ENCODE measurements around the gene PRKG1. TPM values are rescaled to one million over a fixed set of nuclear protein-coding genes. Genes with fewer than 3 reads are reported as not detected.
"Not testable (repeated sequence)": the region's sequence is repeated elsewhere in the genome, so short reads cannot be mapped to it uniquely, and the experiment has no call there.

The PRKG1 gene
- total and polyA plus RNA-seq, 7 donors = 4.5 to 49.0 (median 31.7) TPM

GRCh38 chr10:52229291-52229931 is 1155.1 kb downstream of the PRKG1 start:
- ATAC-seq (no peak), DNase-seq (no peak)
- no peaks in the 10 kb centered on the region for H3K9me3 ChIP-seq
- no peak overlapping the region for H3K4me3 ChIP-seq
- H3K27me3 ChIP-seq (ENCODE audit: insufficient read depth in 3 of 3, low read length in 2 of 3) = no peaks in the 10 kb centered on the region
- no peaks in the 10 kb centered on the region for H3K4me1 ChIP-seq
- H3K36me3 ChIP-seq (ENCODE audit: insufficient read depth in 1 of 2, low read depth in 1 of 2) = no peaks in the 10 kb centered on the region
- WGBS, 3 donors = 94 to 97% (median 95%) methylated on average over 2 of the region's 2 CpGs
- intact Hi-C loops (cut with DNase I) = no loop called here
- TF ChIP-seq CTCF (IDR thresholded peaks at IDR 0.05) = no peak
- no peak overlapping the region for H3K27ac ChIP-seq

- Histone ChIP-seq H3K27me3 (ENCODE audit: insufficient read depth in 3 of 3, low read length in 2 of 3) (no peaks in the 10 kb centered on the region), H3K36me3 (ENCODE audit: insufficient read depth in 1 of 2, low read depth in 1 of 2) (no peaks in the 10 kb centered on the region), H3K4me1 (no peaks in the 10 kb centered on the region), H3K27ac (peak overlapping the region; percentile 42), H3K4me3 (peak overlapping the region; percentile 51), H3K9me3 (no peaks in the 10 kb centered on the region)
- no peak for TF ChIP-seq CTCF (IDR thresholded peaks at IDR 0.05)
- DNase-seq (no peak), ATAC-seq (peak in 2 of 4 donors; percentile 53 to 60)
- 50 to 57% (median 52%) methylated on average over 4 of the region's 4 CpGs for WGBS, 3 donors
- intact Hi-C loops (cut with DNase I) = no loop called here
These were observed 1158.5 kb downstream of the PRKG1 start for GRCh38 chr10:52232561-52233350.

- WGBS, 3 donors = 20 to 47% (median 22%) methylated on average over 4 to 6 of the region's 34 CpGs
- intact Hi-C loops (cut with DNase I); H3K36me3 ChIP-seq (ENCODE audit: insufficient read depth in 1 of 2, low read depth in 1 of 2); DNase-seq; H3K4me1 ChIP-seq; H3K27me3 ChIP-seq (ENCODE audit: insufficient read depth in 3 of 3, low read length in 2 of 3); ATAC-seq; H3K9me3 ChIP-seq: not testable (repeated sequence)
- peak overlapping the region; percentile 51 for H3K4me3 ChIP-seq
- H3K27ac ChIP-seq = peak overlapping the region; percentile 42
These were observed 1159.2 kb downstream of the PRKG1 start for GRCh38 chr10:52233351-52233991.

- H3K4me3 ChIP-seq = no peak overlapping the region
- H3K9me3 ChIP-seq = no peaks in the 10 kb centered on the region
- intact Hi-C loops (cut with DNase I) = no loop called here
- 78 to 93% (median 81%) methylated on average over 1 of the region's 1 CpG for WGBS, 3 donors
- no peaks in the 10 kb centered on the region for H3K36me3 ChIP-seq (ENCODE audit: insufficient read depth in 1 of 2, low read depth in 1 of 2)
- no peak overlapping the region for H3K27ac ChIP-seq
- no peaks in the 10 kb centered on the region for H3K27me3 ChIP-seq (ENCODE audit: insufficient read depth in 3 of 3, low read length in 2 of 3)
- ATAC-seq (no peak), DNase-seq (no peak)
- no peak for TF ChIP-seq CTCF (IDR thresholded peaks at IDR 0.05)
- no peaks in the 10 kb centered on the region for H3K4me1 ChIP-seq
These were observed 1165.5 kb downstream of the PRKG1 start for GRCh38 chr10:52239771-52240170.

- H3K36me3 ChIP-seq (ENCODE audit: insufficient read depth in 1 of 2, low read depth in 1 of 2) = no peaks in the 10 kb centered on the region
- no peak for TF ChIP-seq CTCF (IDR thresholded peaks at IDR 0.05)
- peaks cover 2% of the 10 kb centered on the region for H3K4me1 ChIP-seq
- no peak overlapping the region for H3K27ac ChIP-seq
- ATAC-seq (no peak), DNase-seq (no peak)
- no peaks in the 10 kb centered on the region for H3K9me3 ChIP-seq
- 94 to 98% (median 95%) methylated on average over 2 of the region's 2 CpGs for WGBS, 3 donors
- intact Hi-C loops (cut with DNase I) = no loop called here
- H3K4me3 ChIP-seq = no peak overlapping the region
- no peaks in the 10 kb centered on the region for H3K27me3 ChIP-seq (ENCODE audit: insufficient read depth in 3 of 3, low read length in 2 of 3)
These were observed 1171.3 kb downstream of the PRKG1 start for GRCh38 chr10:52245547-52245946.

GRCh38 chr10:52247929-52248328 is 1173.6 kb downstream of the PRKG1 start:
- H3K4me3 ChIP-seq; H3K27me3 ChIP-seq (ENCODE audit: insufficient read depth in 3 of 3, low read length in 2 of 3); ATAC-seq; H3K27ac ChIP-seq; intact Hi-C loops (cut with DNase I); H3K36me3 ChIP-seq (ENCODE audit: insufficient read depth in 1 of 2, low read depth in 1 of 2); H3K9me3 ChIP-seq; DNase-seq: not testable (repeated sequence)
- 91 to 94% (median 92%) methylated on average over 7 of the region's 7 CpGs for WGBS, 3 donors
- H3K4me1 ChIP-seq = peaks cover 20% of the 10 kb centered on the region
